Naive thymus-derived CD4-positive, alpha-beta T cell (primary cell): ENCODE measurements around the gene RNF126. TPM values are rescaled to one million over a fixed set of nuclear protein-coding genes. Genes with fewer than 3 reads are reported as not detected.

ENCODE experiments used
- ATAC-seq: fragments of 150-1000 bp; cut with Tn5 transposase; 2 replicates; pipeline ENCODE4 v1.10.0; 2021; ENCODE audit warnings: mild to moderate bottlenecking, moderate library complexity
- CTCF ChIA-PET: fragments of 350-600 bp; sonication (Branson Sonifier 250); formaldehyde crosslinking; loops from one replicate; lab custom pipeline; 2021; ENCODE audit warnings: antibody characterized with exemption; lab: Charles Lee
- POLR2A ChIA-PET: fragments of 350-600 bp; sonication (Branson Sonifier 250); formaldehyde crosslinking; loops from one replicate; lab custom pipeline; 2021; ENCODE audit warnings: antibody characterized with exemption, inconsistent platforms; lab: Charles Lee
- DNase-seq, 9 donors: peaks; one replicate each; pipeline versions ENCODE4 v3.0.0 to v3.0.0-alpha.2; 2020 to 2022; ENCODE audit warnings: mixed read lengths in 1 of 9
- H3K27ac ChIP-seq: one replicate; pipeline ENCODE4 v1.7.0; 2013; ENCODE audit warnings: mild to moderate bottlenecking, low read depth, low read length, moderate library complexity
- H3K27me3 ChIP-seq, 2 donors: one replicate each; pipeline ENCODE4 v1.7.0; 2013; ENCODE audit warnings: low read length in 2 of 2, mild to moderate bottlenecking in 2 of 2, moderate library complexity in 2 of 2; ENCODE audit not compliant: control insufficient read depth in 2 of 2, insufficient read depth in 2 of 2
- H3K36me3 ChIP-seq, 3 experiments: 1 replicate in 2 of 3; 2 replicates in 1 of 3; pipeline ENCODE4 v1.7.0; 2013; ENCODE audit warnings: low read length in 3 of 3, mild to moderate bottlenecking in 3 of 3, moderate library complexity in 1 of 3; ENCODE audit not compliant: insufficient read depth in 3 of 3, control insufficient read depth in 2 of 3
- H3K4me1 ChIP-seq, 2 donors: one replicate each; pipeline ENCODE4 v1.7.0; 2013; ENCODE audit warnings: low read length in 2 of 2, mild to moderate bottlenecking in 2 of 2, moderate library complexity in 1 of 2; ENCODE audit not compliant: control insufficient read depth in 2 of 2, insufficient read depth in 2 of 2
- H3K4me3 ChIP-seq: 2 replicates; pipeline ENCODE4 v1.7.0; 2013; ENCODE audit warnings: mild to moderate bottlenecking, low read length
- H3K9me3 ChIP-seq, 3 experiments: 1 replicate in 2 of 3; 2 replicates in 1 of 3; pipeline ENCODE4 v1.7.0; 2013; ENCODE audit warnings: low read length in 3 of 3; ENCODE audit not compliant: control insufficient read depth in 2 of 3
- H3K27ac Mint-ChIP-seq, 9 donors: one replicate each; pipeline ENCODE4 v1.8.0; 2020 to 2022; ENCODE audit warnings: mixed read lengths in 9 of 9, mild to moderate bottlenecking in 8 of 9, moderate library complexity in 5 of 9, inconsistent platforms in 2 of 9
- H3K27me3 Mint-ChIP-seq, 5 donors: one replicate each; pipeline ENCODE4 v1.8.0; 2021 to 2022; ENCODE audit warnings: mixed read lengths in 5 of 5, mild to moderate bottlenecking in 1 of 5
- H3K36me3 Mint-ChIP-seq, 5 donors: one replicate each; pipeline ENCODE4 v1.8.0; 2020 to 2022; ENCODE audit warnings: mixed read lengths in 5 of 5, mild to moderate bottlenecking in 3 of 5, inconsistent platforms in 1 of 5
- H3K4me1 Mint-ChIP-seq, 7 donors: one replicate each; pipeline ENCODE4 v1.8.0; 2020 to 2022; ENCODE audit warnings: mixed read lengths in 7 of 7, mild to moderate bottlenecking in 3 of 7, inconsistent platforms in 1 of 7
- H3K4me3 Mint-ChIP-seq, 10 donors: one replicate each; pipeline ENCODE4 v1.8.0; 2020 to 2022; ENCODE audit warnings: mild to moderate bottlenecking in 10 of 10, mixed read lengths in 10 of 10, moderate library complexity in 6 of 10, inconsistent platforms in 2 of 10
- H3K9me3 Mint-ChIP-seq, 11 donors: one replicate each; pipeline ENCODE4 v1.8.0; 2020 to 2022; ENCODE audit warnings: mixed read lengths in 11 of 11, mild to moderate bottlenecking in 4 of 11, inconsistent platforms in 1 of 11, moderate library complexity in 1 of 11
- intact Hi-C, 2 donors: fragments of 100-400 bp; cut with micrococcal nuclease; formaldehyde crosslinking; loops; one replicate each; pipeline ENCODE4 v1.15.1; 2023
- polyA plus RNA-seq, 2 donors: library from polyadenylated mRNA; unstranded; fragments of 300-500 nt; fragmentation: Illumina TruSeq; gene quantifications; one replicate each; pipeline ENCODE4 v1.2.3, GENCODE V29; 2021
- total RNA-seq, 6 experiments: library from RNA in 5 of 6; stranded (reverse) in 5 of 6; gene quantifications; 1 replicate in 5 of 6; 2 replicates in 1 of 6; pipeline ENCODE4 v1.2.3 and lab custom pipeline; 2021 to 2026

Gene RNF126
- total and polyA plus RNA-seq, 7 experiments from 2014 or later, result 55.3 to 110 (median 96.0) TPM

DNA sequence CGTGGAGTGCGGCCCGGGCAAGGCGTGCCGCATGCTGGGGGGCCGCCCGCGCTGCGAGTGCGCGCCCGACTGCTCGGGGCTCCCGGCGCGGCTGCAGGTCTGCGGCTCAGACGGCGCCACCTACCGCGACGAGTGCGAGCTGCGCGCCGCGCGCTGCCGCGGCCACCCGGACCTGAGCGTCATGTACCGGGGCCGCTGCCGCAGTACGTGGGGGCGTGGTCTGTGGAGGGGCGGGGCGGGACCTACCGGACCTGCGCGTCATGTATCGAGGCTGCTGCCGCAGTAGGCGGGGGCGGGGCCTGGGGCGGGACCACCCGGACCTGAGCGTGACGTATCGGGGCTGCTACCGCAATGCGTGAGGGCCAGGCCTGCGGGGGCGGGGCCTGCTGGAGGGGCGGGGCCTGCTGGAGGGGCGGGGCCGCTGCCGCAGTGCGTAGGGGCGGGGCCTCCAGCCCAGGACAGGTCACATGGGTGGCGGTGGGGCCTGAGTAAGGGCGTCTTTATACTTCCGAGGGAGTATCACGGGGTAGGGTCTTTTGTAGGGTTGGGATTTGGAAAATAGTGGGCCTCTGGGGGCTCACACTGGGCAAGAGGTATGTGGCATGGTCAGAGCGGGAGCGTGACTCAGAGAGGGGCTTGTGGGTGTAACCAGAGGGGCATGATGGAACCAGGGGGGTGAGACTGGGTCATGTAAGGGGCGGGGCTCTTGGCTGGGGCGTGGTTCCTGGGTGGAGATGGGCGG is 17.4 kb upstream of the RNF126 start:
- intact Hi-C loops, result loop anchor here (1.0 to 5.0 kb wide), 21 partner anchors 17 to 727 kb away; partner anchors contain the start of genes PTBP1 (in 2 of the 2), RNF126 (in 2 of the 2), BSG (in 1 of the 2) and CDC34 (in 1 of the 2)

GRCh38 chr19:679418-680286 is 16.6 kb upstream of the RNF126 start:
- Mint-ChIP-seq H3K27ac (peak overlapping the region in 3 of 9 donors; percentile 47 to 68 (median 54)), H3K4me1 (peaks cover 0 to 11% (median 5%) of the 10 kb centered on the region in 7 donors), H3K27me3 (peaks cover 6 to 15% (median 6%) of the 10 kb centered on the region in 5 donors), H3K9me3 (no peaks in the 10 kb centered on the region), H3K36me3 (no peaks in the 10 kb centered on the region), H3K4me3 (peak overlapping the region; percentile 71 to 91 (median 80))
- POLR2A ChIA-PET, result interaction anchor here (0.7 to 2.2 kb wide), 7 partner anchors 9 to 589 kb away, joined by 3 to 11 read pairs (median 4); partner anchors contain the start of genes CIRBP and RNF126
- CTCF ChIA-PET, result interaction anchor here (0.7 to 1.1 kb wide), 3 partner anchors 14 to 92 kb away, joined by 3 to 7 read pairs (median 6); partner anchors contain the start of gene PRSS57
- peak in 6 of 9 donors; percentile 28 to 57 (median 36) for DNase-seq
- Histone ChIP-seq H3K9me3 (no peaks in the 10 kb centered on the region), H3K27me3 (peaks cover 0 to 3% of the 10 kb centered on the region in 2 donors), H3K4me3 (peak overlapping the region; percentile 54), H3K27ac (peak overlapping the region; percentile 79), H3K4me1 (peaks cover 5 to 12% of the 10 kb centered on the region in 2 donors), H3K36me3 (no peaks in the 10 kb centered on the region)
- no peak for ATAC-seq
- intact Hi-C loops, result loop anchor here (1.0 to 5.0 kb wide), 21 partner anchors 16 to 728 kb away; partner anchors contain the start of genes PTBP1 (in 2 of the 2), RNF126 (in 2 of the 2), BSG (in 1 of the 2) and CDC34 (in 1 of the 2)

More for the DNA sequence above, 17.4 kb upstream of the RNF126 start:
- Histone ChIP-seq H3K4me1 (peaks cover 5 to 12% of the 10 kb centered on the region in 2 donors), H3K27me3 (peaks cover 0 to 2% of the 10 kb centered on the region in 2 donors), H3K4me3 (peak overlapping the region; percentile 78), H3K36me3 (no peaks in the 10 kb centered on the region), H3K27ac (peak overlapping the region; percentile 82), H3K9me3 (no peaks in the 10 kb centered on the region)
- ATAC-seq, result peak; percentile 91
- Mint-ChIP-seq H3K9me3 (no peaks in the 10 kb centered on the region), H3K27ac (peak overlapping the region; percentile 89 to 100 (median 98)), H3K36me3 (no peaks in the 10 kb centered on the region), H3K4me3 (peak overlapping the region; percentile 77 to 95 (median 92)), H3K4me1 (peaks cover 0 to 8% (median 2%) of the 10 kb centered on the region in 7 donors), H3K27me3 (peaks cover under 1 to 10% (median under 1%) of the 10 kb centered on the region in 5 donors)
- ChIA-PET POLR2A (interaction anchor here (1.0 to 1.4 kb wide), 5 partner anchors 17 to 589 kb away, joined by 3 to 11 read pairs (median 3); partner anchors contain the start of genes BSG, CIRBP and RNF126), CTCF (no interaction called here)
- DNase-seq, result peak; percentile 94 to 100 (median 97)

GRCh38 chr19:678791-679388 is 15.9 kb upstream of the RNF126 start:
- Mint-ChIP-seq H3K36me3 (no peaks in the 10 kb centered on the region), H3K4me3 (peak overlapping the region; percentile 45 to 80 (median 75)), H3K4me1 (peaks cover 0 to 11% (median 5%) of the 10 kb centered on the region in 7 donors), H3K9me3 (no peaks in the 10 kb centered on the region), H3K27me3 (peaks cover 6 to 16% (median 9%) of the 10 kb centered on the region in 5 donors), H3K27ac (peak overlapping the region in 3 of 9 donors; percentile 47 to 67 (median 65))
- Histone ChIP-seq H3K9me3 (no peaks in the 10 kb centered on the region), H3K4me1 (peaks cover 5 to 12% of the 10 kb centered on the region in 2 donors), H3K27me3 (peaks cover 0 to 3% of the 10 kb centered on the region in 2 donors), H3K36me3 (no peaks in the 10 kb centered on the region), H3K27ac (no peak overlapping the region), H3K4me3 (peak overlapping the region; percentile 54)
- ATAC-seq, result no peak
- intact Hi-C loops, result no loop called here
- ChIA-PET CTCF (interaction anchor here (0.7 to 1.1 kb wide), 3 partner anchors 14 to 92 kb away, joined by 3 to 7 read pairs (median 6); partner anchors contain the start of gene PRSS57), POLR2A (interaction anchor here (1.0 to 2.2 kb wide), 3 partner anchors 8 to 19 kb away, joined by 3 to 10 read pairs (median 4); partner anchors contain the start of gene RNF126)
- no peak for DNase-seq

- Histone ChIP-seq H3K27ac (no peak overlapping the region), H3K4me1 (peaks cover 5 to 12% of the 10 kb centered on the region in 2 donors), H3K9me3 (no peaks in the 10 kb centered on the region), H3K27me3 (peaks cover 0 to 6% of the 10 kb centered on the region in 2 donors), H3K4me3 (no peak overlapping the region), H3K36me3 (no peaks in the 10 kb centered on the region)
- ATAC-seq (no peak), DNase-seq (no peak)
- CTCF ChIA-PET, result no interaction called here
- intact Hi-C loops, result no loop called here
- no peaks in the 10 kb centered on the region for H3K9me3 Mint-ChIP-seq
- peaks cover 6 to 18% (median 12%) of the 10 kb centered on the region in 5 donors for H3K27me3 Mint-ChIP-seq
- no peaks in the 10 kb centered on the region for H3K36me3 Mint-ChIP-seq
- H3K4me3 Mint-ChIP-seq, result peak overlapping the region in 4 of 10 donors; percentile 10 to 49 (median 24)
- peak overlapping the region in 2 of 9 donors; percentile 33 to 45 for H3K27ac Mint-ChIP-seq
- POLR2A ChIA-PET, result interaction anchor here (2.2 kb wide), 1 partner anchor 15 kb away, joined by 10 read pairs; the partner anchor contains the start of gene RNF126
- H3K4me1 Mint-ChIP-seq, result peaks cover 0 to 11% (median 5%) of the 10 kb centered on the region in 7 donors
Observed at GRCh38 chr19:677601-678436, 14.8 kb upstream of the RNF126 start.

DNA sequence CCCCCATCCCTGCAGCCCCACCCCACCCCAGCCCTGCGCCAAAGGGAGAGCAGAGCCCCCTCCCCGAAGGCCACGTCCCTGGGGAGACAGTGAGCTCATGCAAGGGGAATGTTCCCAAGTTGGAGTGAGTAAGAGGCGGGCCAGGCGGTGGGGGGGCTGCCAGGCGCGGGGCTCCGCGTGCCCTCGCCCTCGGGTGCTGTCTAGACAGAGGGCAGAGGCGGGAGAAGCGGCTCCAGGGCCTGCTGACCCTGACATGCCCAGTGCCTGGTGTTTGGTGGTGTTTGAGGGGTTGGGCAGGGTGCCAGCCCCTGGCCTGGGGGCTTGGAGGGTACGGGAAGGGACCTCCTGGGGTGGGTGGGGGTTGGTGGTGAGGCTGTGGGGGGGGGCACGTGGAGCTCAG is 14.2 kb upstream of the RNF126 start:
- Mint-ChIP-seq H3K4me3 (peak overlapping the region in 1 of 10 donors; percentile 49), H3K4me1 (peaks cover 0 to 11% (median 5%) of the 10 kb centered on the region in 7 donors), H3K9me3 (no peaks in the 10 kb centered on the region), H3K36me3 (no peaks in the 10 kb centered on the region), H3K27me3 (peaks cover 6 to 18% (median 12%) of the 10 kb centered on the region in 5 donors), H3K27ac (no peak overlapping the region)
- H3K27me3 ChIP-seq, result peaks cover 0 to 6% of the 10 kb centered on the region in 2 donors
- no peaks in the 10 kb centered on the region for H3K36me3 ChIP-seq
- ATAC-seq (no peak), DNase-seq (no peak)
- H3K27ac ChIP-seq, result no peak overlapping the region
- H3K9me3 ChIP-seq, result no peaks in the 10 kb centered on the region
- intact Hi-C loops, result no loop called here
- H3K4me3 ChIP-seq, result no peak overlapping the region
- ChIA-PET CTCF (no interaction called here), POLR2A (no interaction called here)
- H3K4me1 ChIP-seq, result peaks cover 5 to 12% of the 10 kb centered on the region in 2 donors
